Sigmoid colon (tissue), 4 donors: ENCODE results near the gene IGIP.

Experiments used
- POLR2AphosphoS5 ChIP-seq, 4 donors: sonication (generic); formaldehyde crosslinking; IDR thresholded peaks; one replicate each; pipeline ENCODE4 v1.6.1; 2017; ENCODE audit warnings: antibody characterized with exemption in 4 of 4
- TF ChIP-seq, protein P1 (sequence below), 4 experiments: fragments of 450-650 bp in 3 of 4; fragments of 200-600 bp in 1 of 4; IDR thresholded peaks; one replicate each; pipeline ENCODE4 v1.5.1; 2016 to 2019; ENCODE audit warnings: antibody characterized with exemption in 4 of 4, mild to moderate bottlenecking in 3 of 4, moderate library complexity in 2 of 4

DNA sequence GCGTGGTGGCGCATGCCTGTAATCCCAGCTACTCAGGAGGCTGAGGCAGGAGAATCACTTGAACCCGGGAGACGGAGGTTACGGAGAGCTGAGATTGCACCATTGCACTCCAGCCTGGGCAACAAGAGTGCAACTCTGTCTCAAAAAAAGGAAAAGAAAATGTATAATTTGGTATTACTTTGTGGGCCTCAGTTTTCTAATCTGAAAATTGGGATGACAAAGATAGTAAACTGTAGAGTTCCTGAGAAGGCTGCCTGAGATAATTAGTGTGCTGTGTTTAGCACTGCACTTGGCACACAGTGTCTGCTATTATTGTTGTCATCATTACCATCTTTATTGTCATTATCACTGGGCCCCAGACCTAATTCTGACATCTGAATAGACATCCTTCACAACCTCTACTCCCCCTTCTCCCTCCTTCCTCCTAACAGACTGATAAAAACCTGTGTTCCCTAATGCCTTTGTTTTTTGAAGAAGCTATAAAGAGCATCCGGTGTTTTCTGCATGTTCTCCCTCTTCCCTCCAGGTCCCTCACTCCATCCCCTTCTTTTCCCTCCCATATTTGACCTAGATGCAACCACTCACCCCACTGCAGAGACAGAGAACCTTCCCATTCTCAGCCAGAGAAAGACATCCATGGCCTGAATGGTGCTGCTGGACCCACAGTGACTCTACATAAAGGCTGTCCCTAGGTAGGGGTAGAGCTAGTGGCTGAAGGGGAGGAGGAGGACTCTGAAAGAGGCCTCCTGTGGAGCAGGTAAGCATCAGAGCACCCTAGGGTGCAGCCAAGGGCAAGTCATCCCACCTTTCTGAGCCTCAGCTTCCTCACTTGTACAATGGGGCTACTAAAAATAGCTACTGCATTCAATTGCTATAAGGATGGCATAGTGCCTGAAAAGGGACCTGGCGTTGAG, 33.5 kb downstream of the IGIP start:
- no peak for TF ChIP-seq POLR2AphosphoS5 (IDR thresholded peaks at IDR 0.05)
- TF ChIP-seq, protein P1, sequence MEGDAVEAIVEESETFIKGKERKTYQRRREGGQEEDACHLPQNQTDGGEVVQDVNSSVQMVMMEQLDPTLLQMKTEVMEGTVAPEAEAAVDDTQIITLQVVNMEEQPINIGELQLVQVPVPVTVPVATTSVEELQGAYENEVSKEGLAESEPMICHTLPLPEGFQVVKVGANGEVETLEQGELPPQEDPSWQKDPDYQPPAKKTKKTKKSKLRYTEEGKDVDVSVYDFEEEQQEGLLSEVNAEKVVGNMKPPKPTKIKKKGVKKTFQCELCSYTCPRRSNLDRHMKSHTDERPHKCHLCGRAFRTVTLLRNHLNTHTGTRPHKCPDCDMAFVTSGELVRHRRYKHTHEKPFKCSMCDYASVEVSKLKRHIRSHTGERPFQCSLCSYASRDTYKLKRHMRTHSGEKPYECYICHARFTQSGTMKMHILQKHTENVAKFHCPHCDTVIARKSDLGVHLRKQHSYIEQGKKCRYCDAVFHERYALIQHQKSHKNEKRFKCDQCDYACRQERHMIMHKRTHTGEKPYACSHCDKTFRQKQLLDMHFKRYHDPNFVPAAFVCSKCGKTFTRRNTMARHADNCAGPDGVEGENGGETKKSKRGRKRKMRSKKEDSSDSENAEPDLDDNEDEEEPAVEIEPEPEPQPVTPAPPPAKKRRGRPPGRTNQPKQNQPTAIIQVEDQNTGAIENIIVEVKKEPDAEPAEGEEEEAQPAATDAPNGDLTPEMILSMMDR (IDR thresholded peaks at IDR 0.05), result no peak
